Measurements from ENCODE around the gene ZNF296. TPM values are rescaled to one million over a fixed set of nuclear protein-coding genes. Genes with fewer than 3 reads are reported as not detected.

ZNF296 gene
- total RNA-seq, 2 experiments from 2014 or later: 2.0 to 2.4 TPM

DNA sequence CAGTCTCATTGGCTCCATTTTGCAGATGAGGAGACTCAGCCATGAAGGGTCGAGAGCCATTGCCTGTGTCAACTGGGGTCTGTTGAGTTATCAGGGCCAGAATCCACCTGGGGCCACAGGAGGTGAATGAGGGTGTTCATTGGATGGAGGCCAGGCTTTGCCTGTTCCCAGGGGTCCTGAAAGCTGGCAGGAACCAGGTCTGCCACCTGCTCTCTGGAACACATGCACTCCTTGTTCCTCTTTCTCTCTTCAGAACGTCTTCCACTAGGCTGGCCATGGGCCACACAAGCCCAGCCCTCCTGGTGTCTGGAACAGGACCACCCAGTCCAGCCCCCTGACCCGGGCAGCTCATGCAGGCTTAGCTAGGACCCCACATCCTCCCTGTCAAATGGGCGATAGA is 37.8 kb upstream of the ZNF296 start:
- H3K27me3 ChIP-seq (ENCODE audit: control insufficient read depth in 1 of 2, insufficient read depth in 2 of 2, low read length in 2 of 2): no peaks in the 10 kb centered on the region
- H3K36me3 ChIP-seq (ENCODE audit: insufficient read depth, low read length): no peaks in the 10 kb centered on the region
- H3K4me1 ChIP-seq (ENCODE audit: insufficient read depth, low read length): peaks cover 51% of the 10 kb centered on the region
- peaks cover 45% of the 10 kb centered on the region for H3K4me1 Mint-ChIP-seq (ENCODE audit: low read depth)
- no peak overlapping the region for H3K27ac Mint-ChIP-seq
- no peaks in the 10 kb centered on the region for H3K9me3 ChIP-seq (ENCODE audit: control insufficient read depth in 1 of 2, insufficient read depth in 1 of 2, low read length in 2 of 2)
- intact Hi-C loops (cut with DNase I, micrococcal nuclease): no loop called here
- H3K27ac ChIP-seq (ENCODE audit: low read depth in 1 of 2, low read length in 2 of 2): no peak overlapping the region
- ATAC-seq (ENCODE audit: poor library complexity): no peak
- TF ChIP-seq, protein P1, sequence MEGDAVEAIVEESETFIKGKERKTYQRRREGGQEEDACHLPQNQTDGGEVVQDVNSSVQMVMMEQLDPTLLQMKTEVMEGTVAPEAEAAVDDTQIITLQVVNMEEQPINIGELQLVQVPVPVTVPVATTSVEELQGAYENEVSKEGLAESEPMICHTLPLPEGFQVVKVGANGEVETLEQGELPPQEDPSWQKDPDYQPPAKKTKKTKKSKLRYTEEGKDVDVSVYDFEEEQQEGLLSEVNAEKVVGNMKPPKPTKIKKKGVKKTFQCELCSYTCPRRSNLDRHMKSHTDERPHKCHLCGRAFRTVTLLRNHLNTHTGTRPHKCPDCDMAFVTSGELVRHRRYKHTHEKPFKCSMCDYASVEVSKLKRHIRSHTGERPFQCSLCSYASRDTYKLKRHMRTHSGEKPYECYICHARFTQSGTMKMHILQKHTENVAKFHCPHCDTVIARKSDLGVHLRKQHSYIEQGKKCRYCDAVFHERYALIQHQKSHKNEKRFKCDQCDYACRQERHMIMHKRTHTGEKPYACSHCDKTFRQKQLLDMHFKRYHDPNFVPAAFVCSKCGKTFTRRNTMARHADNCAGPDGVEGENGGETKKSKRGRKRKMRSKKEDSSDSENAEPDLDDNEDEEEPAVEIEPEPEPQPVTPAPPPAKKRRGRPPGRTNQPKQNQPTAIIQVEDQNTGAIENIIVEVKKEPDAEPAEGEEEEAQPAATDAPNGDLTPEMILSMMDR (IDR thresholded peaks at IDR 0.05): no peak
- no peak overlapping the region for H3K4me3 Mint-ChIP-seq
- no peaks in the 10 kb centered on the region for H3K9me3 Mint-ChIP-seq
- POLR2A ChIA-PET: interaction anchor here (1.5 kb wide), 1 partner anchor 11 kb away, joined by 7 read pairs; no protein-coding TSS in a partner anchor
- no peak for DNase-seq
- no peak overlapping the region for H3K4me3 ChIP-seq (ENCODE audit: low read length)
- H3K36me3 Mint-ChIP-seq (ENCODE audit: low read depth): no peaks in the 10 kb centered on the region
- CTCF ChIA-PET: no interaction called here
- H3K27me3 Mint-ChIP-seq: no peaks in the 10 kb centered on the region

DNA sequence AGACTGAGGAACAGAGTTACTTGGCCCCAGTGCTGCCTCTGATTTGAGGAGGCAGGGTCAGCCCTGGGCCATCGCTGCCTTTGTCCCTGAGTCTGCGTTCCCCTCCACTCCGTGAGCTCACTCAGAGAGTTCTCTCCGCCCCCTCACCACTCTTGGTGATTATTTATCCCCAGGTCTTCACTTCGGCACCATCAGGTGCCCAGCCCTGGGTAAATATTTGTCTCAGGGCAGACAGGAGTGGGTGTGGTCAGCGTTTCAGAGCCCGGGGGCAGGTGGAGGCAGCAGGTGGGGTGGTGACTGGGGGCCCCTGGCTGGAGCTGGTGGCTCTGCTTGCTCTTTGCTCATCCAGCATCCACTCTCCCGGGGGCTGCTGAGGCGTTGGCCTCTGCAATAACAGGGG is 37.4 kb upstream of the ZNF296 start:
- intact Hi-C loops (cut with DNase I, micrococcal nuclease): no loop called here
- Histone ChIP-seq H3K36me3 (ENCODE audit: insufficient read depth, low read length) (no peaks in the 10 kb centered on the region), H3K4me1 (ENCODE audit: insufficient read depth, low read length) (peaks cover 47% of the 10 kb centered on the region), H3K27ac (ENCODE audit: low read depth in 1 of 2, low read length in 2 of 2) (no peak overlapping the region), H3K4me3 (ENCODE audit: low read length) (no peak overlapping the region), H3K9me3 (ENCODE audit: control insufficient read depth in 1 of 2, insufficient read depth in 1 of 2, low read length in 2 of 2) (no peaks in the 10 kb centered on the region), H3K27me3 (ENCODE audit: control insufficient read depth in 1 of 2, insufficient read depth in 2 of 2, low read length in 2 of 2) (no peaks in the 10 kb centered on the region)
- DNase-seq (no peak), ATAC-seq (ENCODE audit: poor library complexity) (no peak)
- no peak overlapping the region for H3K4me3 Mint-ChIP-seq
- peaks cover 40% of the 10 kb centered on the region for H3K4me1 Mint-ChIP-seq (ENCODE audit: low read depth)
- H3K27ac Mint-ChIP-seq: no peak overlapping the region
- ChIA-PET POLR2A (interaction anchor here (1.5 kb wide), 1 partner anchor 10 kb away, joined by 7 read pairs; no protein-coding TSS in a partner anchor), CTCF (no interaction called here)
- H3K27me3 Mint-ChIP-seq: no peaks in the 10 kb centered on the region
- TF ChIP-seq, protein P1 (IDR thresholded peaks at IDR 0.05): no peak
- H3K36me3 Mint-ChIP-seq (ENCODE audit: low read depth): no peaks in the 10 kb centered on the region
- H3K9me3 Mint-ChIP-seq: no peaks in the 10 kb centered on the region

DNA sequence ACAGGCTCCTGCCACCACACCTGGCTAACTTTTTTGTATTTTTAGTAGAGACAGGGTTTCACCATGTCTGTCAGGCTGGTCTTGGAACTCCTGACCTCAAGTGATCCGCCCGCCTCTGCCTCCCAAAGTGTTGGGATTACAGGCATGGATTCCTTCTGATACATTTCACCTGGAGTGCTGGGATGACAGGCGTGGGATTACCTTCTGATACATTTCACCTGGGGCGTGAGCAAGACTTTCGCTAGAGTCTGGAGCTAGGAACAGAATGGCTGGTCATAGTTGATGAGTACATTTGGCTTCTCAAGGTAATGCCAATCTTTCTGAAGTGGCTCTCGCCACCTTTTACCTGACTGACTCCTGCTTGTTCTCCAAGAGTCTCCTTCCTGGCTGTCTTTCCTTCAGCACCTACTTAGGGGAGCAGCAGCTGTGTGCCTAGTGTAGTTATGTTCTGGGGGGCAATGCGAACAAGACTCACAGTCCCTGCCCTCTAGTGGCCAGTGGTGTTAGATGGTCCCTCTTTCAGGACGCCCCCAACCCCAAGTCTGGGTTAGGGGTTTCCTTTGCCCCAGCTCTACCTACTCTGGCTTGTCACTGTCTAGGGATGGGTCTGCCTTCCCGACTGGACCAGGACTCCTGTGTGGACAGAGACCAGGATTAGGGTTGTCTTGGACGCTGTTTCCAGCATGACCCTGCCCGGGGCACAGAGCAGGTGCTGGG is 36.0 kb upstream of the ZNF296 start:
- no peaks in the 10 kb centered on the region for H3K27me3 ChIP-seq (ENCODE audit: control insufficient read depth in 1 of 2, insufficient read depth in 2 of 2, low read length in 2 of 2)
- no peak overlapping the region for H3K4me3 Mint-ChIP-seq
- peaks cover 33% of the 10 kb centered on the region for H3K4me1 ChIP-seq (ENCODE audit: insufficient read depth, low read length)
- H3K27ac ChIP-seq (ENCODE audit: low read depth in 1 of 2, low read length in 2 of 2): no peak overlapping the region
- H3K27me3 Mint-ChIP-seq: no peaks in the 10 kb centered on the region
- TF ChIP-seq, protein P1 (IDR thresholded peaks at IDR 0.05): no peak
- ChIA-PET CTCF (no interaction called here), POLR2A (no interaction called here)
- no peaks in the 10 kb centered on the region for H3K9me3 Mint-ChIP-seq
- H3K9me3 ChIP-seq (ENCODE audit: control insufficient read depth in 1 of 2, insufficient read depth in 1 of 2, low read length in 2 of 2): no peaks in the 10 kb centered on the region
- no peak overlapping the region for H3K4me3 ChIP-seq (ENCODE audit: low read length)
- intact Hi-C loops (cut with DNase I, micrococcal nuclease): no loop called here
- H3K36me3 Mint-ChIP-seq (ENCODE audit: low read depth): no peaks in the 10 kb centered on the region
- ATAC-seq (ENCODE audit: poor library complexity): no peak
- no peaks in the 10 kb centered on the region for H3K36me3 ChIP-seq (ENCODE audit: insufficient read depth, low read length)
- H3K27ac Mint-ChIP-seq: no peak overlapping the region
- DNase-seq: no peak
- peaks cover 31% of the 10 kb centered on the region for H3K4me1 Mint-ChIP-seq (ENCODE audit: low read depth)
